SK-N-SH (cell line): ENCODE data around the gene MED15. TPM values are rescaled to one million over a fixed set of nuclear protein-coding genes. Genes with fewer than 3 reads are reported as not detected.

Source experiments
- CTCF ChIA-PET: fragments of 300-600, 350-600 bp; formaldehyde crosslinking; extraction: SDS; loops from one replicate; lab custom pipeline; 2021; lab: Yijun Ruan, JAX
- POLR2A ChIA-PET: fragments of 350-600 bp; sonication (Branson Sonifier 250); formaldehyde crosslinking; extraction: SDS; loops from one replicate; lab custom pipeline; 2020; ENCODE audit warnings: antibody characterized with exemption, inconsistent platforms; lab: Yijun Ruan, JAX
- DNase-seq: peaks from one replicate; pipeline ENCODE4 v3.0.0; 2012
- H2AFZ ChIP-seq: fragments of 200-600 bp; sonication (generic); 2 replicates; pipeline ENCODE4 v1.8.1; 2016; ENCODE audit warnings: antibody characterized with exemption, mild to moderate bottlenecking, low read depth
- H3F3A ChIP-seq: fragments of 200-600 bp; sonication (generic); replicated peaks from 2 replicates; pipeline ENCODE3; 2016; ENCODE audit warnings: antibody characterized with exemption, mild to moderate bottlenecking; ENCODE audit not compliant: insufficient read depth
- H3K27ac ChIP-seq, 2 experiments: fragments of 200-500 bp in 1 of 2; fragments of 200-600 bp in 1 of 2; sonication (Bioruptor generic) in 1 of 2; sonication (generic), shearing (Covaris generic) in 1 of 2; 2 replicates each; pipeline versions ENCODE4 v1.5.1 to v1.6.1; 2014 to 2016; ENCODE audit warnings: low read depth in 2 of 2, inconsistent platforms in 1 of 2, low read length in 1 of 2, mild to moderate bottlenecking in 1 of 2, mixed read lengths in 1 of 2
- H3K27me3 ChIP-seq: fragments of 200-600 bp; sonication (generic), shearing (Covaris generic); 2 replicates; pipeline ENCODE4 v1.6.1; 2016; ENCODE audit warnings: mixed run types; ENCODE audit not compliant: insufficient read depth
- H3K36me3 ChIP-seq, 2 experiments: fragments of 200-500 bp in 1 of 2; fragments of 200-600 bp in 1 of 2; sonication (Bioruptor generic) in 1 of 2; sonication (generic) in 1 of 2; replicated peaks in 1 of 2; 2 replicates each; pipeline versions ENCODE3 to v1.5.1; 2014 to 2016; ENCODE audit warnings: low read length in 1 of 2, mild to moderate bottlenecking in 1 of 2; ENCODE audit not compliant: insufficient read depth in 2 of 2, control insufficient read depth in 1 of 2
- H3K4me1 ChIP-seq, 2 experiments: fragments of 200-500 bp in 1 of 2; fragments of 200-600 bp in 1 of 2; sonication (Bioruptor generic) in 1 of 2; sonication (generic), shearing (Covaris generic) in 1 of 2; 2 replicates each; pipeline versions ENCODE4 v1.5.1 to v1.6.1; 2014 to 2016; ENCODE audit warnings: low read depth in 1 of 2, low read length in 1 of 2, mixed run types in 1 of 2; ENCODE audit not compliant: insufficient read depth in 2 of 2, control insufficient read depth in 1 of 2
- H3K4me2 ChIP-seq: fragments of 200-600 bp; sonication (generic), shearing (Covaris generic); 2 replicates; pipeline ENCODE4 v1.6.1; 2017; ENCODE audit warnings: mixed run types
- H3K4me3 ChIP-seq, 2 experiments: fragments of 200-500 bp in 1 of 2; fragments of 200-600 bp in 1 of 2; sonication (Bioruptor generic) in 1 of 2; sonication (generic), shearing (Covaris generic) in 1 of 2; 2 replicates each; pipeline versions ENCODE4 v1.5.1 to v1.8.1; 2014 to 2016; ENCODE audit warnings: low read depth in 2 of 2, inconsistent platforms in 1 of 2, low read length in 1 of 2, mild to moderate bottlenecking in 1 of 2, mixed read lengths in 1 of 2, moderate library complexity in 1 of 2
- H3K79me2 ChIP-seq: fragments of 200-600 bp; sonication (generic); 2 replicates; pipeline ENCODE4 v1.8.1; 2017; ENCODE audit warnings: mild to moderate bottlenecking; ENCODE audit not compliant: insufficient read depth
- H3K9ac ChIP-seq: fragments of 200-600 bp; sonication (generic); 2 replicates; pipeline ENCODE4 v1.6.1; 2017; ENCODE audit warnings: mixed run types
- H3K9me2 ChIP-seq: fragments of 200-600 bp; sonication (generic); 2 replicates; pipeline ENCODE4 v1.6.1; 2017; ENCODE audit warnings: mixed run types
- H3K9me3 ChIP-seq: fragments of 200-600 bp; sonication (generic); 2 replicates; pipeline ENCODE4 v1.6.1; 2017; ENCODE audit warnings: mixed run types, mild to moderate bottlenecking, moderate library complexity
- H4K20me1 ChIP-seq: fragments of 200-600 bp; sonication (generic); 2 replicates; pipeline ENCODE4 v1.6.1; 2017; ENCODE audit warnings: mild to moderate bottlenecking, mixed run types; ENCODE audit not compliant: insufficient read depth
- CTCF ChIP-seq: fragments of 200-600 bp; sonication (generic); IDR thresholded peaks from 2 replicates; pipeline ENCODE4 v1.6.1; 2017; ENCODE audit warnings: antibody characterized with exemption, mild to moderate bottlenecking, moderate library complexity
- ELF1 ChIP-seq: IDR thresholded peaks from 2 replicates; pipeline ENCODE4 v1.4.0; 2012
- FOSL2 ChIP-seq: IDR thresholded peaks from 2 replicates; pipeline ENCODE4 v1.4.0; 2012; ENCODE audit warnings: low read depth, mild to moderate bottlenecking, moderate library complexity, borderline replicate concordance
- FOXJ3 ChIP-seq: sonication (generic); formaldehyde crosslinking; IDR thresholded peaks from 2 replicates; pipeline ENCODE4 v1.5.1; 2020; ENCODE audit warnings: mild to moderate bottlenecking, missing genetic modification reagents
- GATA2 ChIP-seq: sonication (generic); formaldehyde crosslinking; IDR thresholded peaks from 2 replicates; pipeline ENCODE4 v1.5.0; 2020; ENCODE audit warnings: mild to moderate bottlenecking, missing genetic modification reagents
- MAX ChIP-seq: IDR thresholded peaks from 2 replicates; pipeline ENCODE4 v1.4.0; 2012; ENCODE audit warnings: low read depth
- MEF2A ChIP-seq: IDR thresholded peaks from 2 replicates; pipeline ENCODE4 v1.4.0; 2012; ENCODE audit warnings: low read depth, borderline replicate concordance
- MXI1 ChIP-seq: IDR thresholded peaks from 2 replicates; pipeline ENCODE4 v1.6.1; 2012; ENCODE audit warnings: mild to moderate bottlenecking, low read depth, low read length, improper control_type of control experiment
- NRF1 ChIP-seq: IDR thresholded peaks from 2 replicates; pipeline ENCODE4 v1.6.1; 2012; ENCODE audit warnings: low read depth, mild to moderate bottlenecking, low read length
- RAD21 ChIP-seq: IDR thresholded peaks from 2 replicates; pipeline ENCODE4 v1.6.1; 2012; ENCODE audit warnings: mild to moderate bottlenecking, low read length
- RCOR1 ChIP-seq: fragments of 150-350 bp; IDR thresholded peaks from 2 replicates; pipeline ENCODE4 v1.6.1; 2017; ENCODE audit warnings: antibody characterized with exemption, low read length
- REST ChIP-seq: IDR thresholded peaks from 2 replicates; pipeline ENCODE4 v1.6.1; 2012; ENCODE audit warnings: mild to moderate bottlenecking, low read depth, low read length, moderate library complexity
- RFX5 ChIP-seq: IDR thresholded peaks from 2 replicates; pipeline ENCODE4 v1.6.1; 2012; ENCODE audit warnings: mild to moderate bottlenecking, improper control_type of control experiment, low read length
- SIN3A ChIP-seq: IDR thresholded peaks from 2 replicates; pipeline ENCODE4 v1.6.1; 2012; ENCODE audit warnings: low read depth, mild to moderate bottlenecking, low read length, moderate library complexity, borderline replicate concordance
- SMC3 ChIP-seq: IDR thresholded peaks from 2 replicates; pipeline ENCODE4 v1.6.1; 2012; ENCODE audit warnings: low read depth, low read length, improper control_type of control experiment
- TCF12 ChIP-seq: IDR thresholded peaks from 2 replicates; pipeline ENCODE4 v1.4.0; 2012
- TEAD4 ChIP-seq: IDR thresholded peaks from 2 replicates; pipeline ENCODE4 v1.4.0; 2012; ENCODE audit warnings: mild to moderate bottlenecking, borderline replicate concordance; ENCODE audit not compliant: insufficient read depth
- USF1 ChIP-seq: IDR thresholded peaks from 2 replicates; pipeline ENCODE4 v1.4.0; 2012; ENCODE audit warnings: low read depth, borderline replicate concordance
- ZBTB33 ChIP-seq: IDR thresholded peaks from 2 replicates; pipeline ENCODE4 v1.4.0; 2012; ENCODE audit warnings: low read depth, borderline replicate concordance
- WGBS: methylation state at CpG from one replicate; pipeline ENCODE4 v1.1.6; 2017; ENCODE audit warnings: low lambda C conversion rate; 5-methylcytosine and 5-hydroxymethylcytosine counted together
- polyA plus RNA-seq, 3 experiments: library from polyadenylated mRNA; depleted of rRNA; stranded (reverse); fragments of >200 nt; gene quantifications; 2 replicates each; pipeline ENCODE4 v1.2.3, GENCODE V29; 2012

MED15 gene
- polyA plus RNA-seq, 1 of the 3 experiments (the other 2 are of a cell fraction), result 45.1 TPM

GRCh38 chr22:20490183-20490940, 17.0 kb upstream of the MED15 start:
- no peak overlapping the region for H3K27ac ChIP-seq
- peaks cover 74% of the 10 kb centered on the region for H3K79me2 ChIP-seq
- 94% methylated on average over 6 of the region's 6 CpGs for whole genome bisulfite sequencing
- H3K4me1 ChIP-seq, result peaks cover 3 to 5% of the 10 kb centered on the region in 2 experiments; a peak in 1 of 4 replicates
- H3K9me3 ChIP-seq, result no peaks in the 10 kb centered on the region
- TF ChIP-seq TEAD4 (no peak), MEF2A (no peak), TCF12 (no peak), RAD21 (no peak), RCOR1 (no peak), FOSL2 (no peak), SMC3 (no peak), ELF1 (no peak), MXI1 (no peak), MAX (no peak), CTCF (no peak), NRF1 (no peak), RFX5 (no peak)
- no peak for DNase-seq
- no peaks in the 10 kb centered on the region for H3K9me2 ChIP-seq
- H3K9ac ChIP-seq, result no peak overlapping the region
- no peak overlapping the region for H3K4me2 ChIP-seq
- H3K36me3 ChIP-seq, result peaks cover 0 to 8% of the 10 kb centered on the region in 2 experiments
- H2AFZ ChIP-seq, result no peak overlapping the region
- no peak overlapping the region for H3K4me3 ChIP-seq
- ChIA-PET POLR2A (no interaction called here), CTCF (interaction anchor here (1.5 kb wide), 1 partner anchor 72 kb away, joined by 6 read pairs; no protein-coding TSS in a partner anchor)
- peaks cover 24% of the 10 kb centered on the region for H4K20me1 ChIP-seq
- no peaks in the 10 kb centered on the region for H3F3A ChIP-seq
- no peaks in the 10 kb centered on the region for H3K27me3 ChIP-seq

GRCh38 chr22:20490941-20491307, 16.5 kb upstream of the MED15 start:
- ChIA-PET CTCF (interaction anchor here (1.5 kb wide), 1 partner anchor 73 kb away, joined by 6 read pairs; no protein-coding TSS in a partner anchor), POLR2A (no interaction called here)
- Histone ChIP-seq H3K9me3 (no peaks in the 10 kb centered on the region), H3K79me2 (peaks cover 72% of the 10 kb centered on the region), H3K4me1 (peaks cover 3 to 5% of the 10 kb centered on the region in 2 experiments; a peak in 1 of 4 replicates), H3K9me2 (no peaks in the 10 kb centered on the region), H3K9ac (no peak overlapping the region), H4K20me1 (peaks cover 24% of the 10 kb centered on the region), H3K4me2 (no peak overlapping the region), H2AFZ (no peak overlapping the region), H3K4me3 (no peak overlapping the region), H3K27me3 (no peaks in the 10 kb centered on the region), H3F3A (peaks cover under 1% of the 10 kb centered on the region), H3K27ac (no peak overlapping the region), H3K36me3 (peaks cover 0 to 8% of the 10 kb centered on the region in 2 experiments)
- no peak for DNase-seq
- WGBS, result 100% methylated on average over 1 of the region's 1 CpG
- TF ChIP-seq REST, result no peak
- TF ChIP-seq SIN3A, result no peak
- TF ChIP-seq FOXJ3 (CRISPR knock-in tag), result no peak
- no peak for TF ChIP-seq USF1
- TF ChIP-seq MXI1, result no peak
- no peak for TF ChIP-seq GATA2 (CRISPR knock-in tag)
- no peak for TF ChIP-seq ZBTB33
- no peak for TF ChIP-seq MEF2A
